ENCODE data around the gene TFPT. TPM values are rescaled to one million over a fixed set of nuclear protein-coding genes. Genes with fewer than 3 reads are reported as not detected.

Gene TFPT
- total RNA-seq, 2 donors from 2014 or later = 30.7 to 52.0 TPM

GRCh38 chr19:54136864-54137698, 21.6 kb upstream of the TFPT start:
- no peaks in the 10 kb centered on the region for H3K9me3 ChIP-seq
- no peaks in the 10 kb centered on the region for H3K27me3 ChIP-seq (replicated peaks; ENCODE audit: insufficient read depth)
- TF ChIP-seq POLR2A (IDR thresholded peaks at IDR 0.05) (peak; percentile 82), POLR2AphosphoS5 (IDR thresholded peaks at IDR 0.05) (peak; percentile 98), CTCF (IDR thresholded peaks at IDR 0.05) (no peak)
- H3K4me3 ChIP-seq = peak overlapping the region; percentile 94 to 99
- intact Hi-C loops (cut with DNase I) = loop anchor here (2.0 to 10.0 kb wide), 2 partner anchors 22 to 272 kb away; partner anchors contain the start of genes LENG1 and MYADM
- DNase-seq (ENCODE audit: low spot score) = peak; percentile 99
- H3K36me3 ChIP-seq = peaks cover 0 to 5% of the 10 kb centered on the region in 2 donors
- H3K27ac ChIP-seq = peak overlapping the region; percentile 92 to 97
- WGBS = under 1% methylated on average over 46 of the region's 46 CpGs
- peaks cover 7% of the 10 kb centered on the region for H3K4me1 ChIP-seq (replicated peaks)

GRCh38 chr19:54136086-54136863, 20.8 kb upstream of the TFPT start:
- H3K36me3 ChIP-seq = peaks cover 0 to 7% of the 10 kb centered on the region in 2 donors
- H3K4me1 ChIP-seq (replicated peaks) = peaks cover 7% of the 10 kb centered on the region
- WGBS = 4% methylated on average over 30 of the region's 30 CpGs
- intact Hi-C loops (cut with DNase I) = loop anchor here (2.0 to 10.0 kb wide), 2 partner anchors 23 to 271 kb away; partner anchors contain the start of genes LENG1 and MYADM
- DNase-seq (ENCODE audit: low spot score) = no peak
- no peaks in the 10 kb centered on the region for H3K27me3 ChIP-seq (replicated peaks; ENCODE audit: insufficient read depth)
- H3K4me3 ChIP-seq = peak overlapping the region; percentile 25 to 37
- no peaks in the 10 kb centered on the region for H3K9me3 ChIP-seq
- TF ChIP-seq CTCF (IDR thresholded peaks at IDR 0.05) (no peak), POLR2AphosphoS5 (IDR thresholded peaks at IDR 0.05) (no peak), POLR2A (IDR thresholded peaks at IDR 0.05) (no peak)
- H3K27ac ChIP-seq = peak overlapping the region; percentile 49 to 60

- no peak for TF ChIP-seq POLR2AphosphoS5 (IDR thresholded peaks at IDR 0.05)
- DNase-seq (ENCODE audit: low spot score) = no peak
- no peak overlapping the region for H3K27ac ChIP-seq
- peaks cover 5 to 7% of the 10 kb centered on the region in 2 donors for H3K36me3 ChIP-seq
- H3K27me3 ChIP-seq (replicated peaks; ENCODE audit: insufficient read depth) = no peaks in the 10 kb centered on the region
- no peaks in the 10 kb centered on the region for H3K9me3 ChIP-seq
- peaks cover 7% of the 10 kb centered on the region for H3K4me1 ChIP-seq (replicated peaks)
- intact Hi-C loops (cut with DNase I) = loop anchor here (10.0 kb wide), 1 partner anchor 269 kb away; the partner anchor contains the start of gene MYADM
- H3K4me3 ChIP-seq = no peak overlapping the region
- WGBS = 63% methylated on average over 2 of the region's 2 CpGs
Observed at GRCh38 chr19:54133957-54134590, 18.6 kb upstream of the TFPT start.

- no peak for DNase-seq (ENCODE audit: low spot score)
- H3K36me3 ChIP-seq = peaks cover 5 to 7% of the 10 kb centered on the region in 2 donors
- TF ChIP-seq POLR2A (IDR thresholded peaks at IDR 0.05) (no peak), CTCF (IDR thresholded peaks at IDR 0.05) (no peak), POLR2AphosphoS5 (IDR thresholded peaks at IDR 0.05) (no peak)
- no peak overlapping the region for H3K4me3 ChIP-seq
- no peaks in the 10 kb centered on the region for H3K27me3 ChIP-seq (replicated peaks; ENCODE audit: insufficient read depth)
- no peaks in the 10 kb centered on the region for H3K9me3 ChIP-seq
- H3K4me1 ChIP-seq (replicated peaks) = peaks cover 2% of the 10 kb centered on the region
- 75% methylated on average over 10 of the region's 10 CpGs for WGBS
- H3K27ac ChIP-seq = no peak overlapping the region
- intact Hi-C loops (cut with DNase I) = loop anchor here (10.0 kb wide), 1 partner anchor 269 kb away; the partner anchor contains the start of gene MYADM
Observed at GRCh38 chr19:54133312-54133956, 18.0 kb upstream of the TFPT start.
